HG03280 (cell line): ENCODE data around the gene ENOX1.

ENCODE experiments used
- ATAC-seq: cut with Tn5 transposase; IDR thresholded peaks from one replicate; pipeline ENCODE4 v1.9.1; 2021; ENCODE audit warnings: mild to moderate bottlenecking, moderate library complexity; ENCODE audit not compliant: unreplicated experiment

The ENOX1 gene

DNA sequence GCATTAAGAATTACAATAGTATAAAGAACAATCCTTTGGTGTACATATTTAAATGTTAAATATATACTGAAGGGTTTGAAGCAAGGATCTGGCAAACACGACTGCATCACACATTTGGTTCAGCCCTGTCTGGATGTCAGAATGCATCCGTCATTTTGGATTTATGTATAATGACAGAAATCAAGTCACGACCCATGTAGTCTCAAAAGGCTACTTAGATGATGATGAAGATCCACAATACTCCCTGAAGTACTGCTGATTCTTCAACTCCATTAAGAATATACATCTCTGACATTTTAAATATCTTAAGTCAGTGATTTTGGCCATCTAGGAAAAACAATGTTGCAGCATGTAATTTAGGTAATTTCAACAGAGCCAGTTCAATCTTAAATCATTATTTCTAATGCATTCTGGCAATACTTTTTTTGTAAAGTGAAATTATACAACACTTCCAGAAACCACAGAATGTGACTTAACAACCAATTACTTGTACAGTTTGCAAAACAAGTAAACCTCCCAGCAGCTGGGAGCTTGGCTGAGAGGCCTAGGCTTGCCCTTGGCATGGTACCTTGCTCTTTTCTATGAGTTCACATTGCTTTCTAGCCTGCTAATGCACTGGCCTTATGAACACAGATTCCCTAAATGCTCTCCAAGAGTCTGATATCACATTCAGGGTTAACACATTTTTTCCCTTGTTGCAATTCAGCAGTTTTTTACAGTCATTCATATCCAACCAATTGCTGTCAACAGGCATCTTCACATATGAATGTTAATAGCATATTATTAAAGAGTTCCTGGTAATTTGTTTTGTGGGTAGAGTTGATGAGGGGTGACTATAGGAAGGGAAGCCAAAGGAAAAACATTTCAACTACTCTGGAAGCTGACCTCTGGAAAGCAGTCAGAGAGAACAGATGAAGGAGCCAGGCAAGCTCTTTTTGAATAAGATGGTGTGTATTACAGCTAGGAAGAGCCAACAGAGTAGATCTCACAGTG, 175.2 kb downstream of the ENOX1 start:
- no peak for ATAC-seq

DNA sequence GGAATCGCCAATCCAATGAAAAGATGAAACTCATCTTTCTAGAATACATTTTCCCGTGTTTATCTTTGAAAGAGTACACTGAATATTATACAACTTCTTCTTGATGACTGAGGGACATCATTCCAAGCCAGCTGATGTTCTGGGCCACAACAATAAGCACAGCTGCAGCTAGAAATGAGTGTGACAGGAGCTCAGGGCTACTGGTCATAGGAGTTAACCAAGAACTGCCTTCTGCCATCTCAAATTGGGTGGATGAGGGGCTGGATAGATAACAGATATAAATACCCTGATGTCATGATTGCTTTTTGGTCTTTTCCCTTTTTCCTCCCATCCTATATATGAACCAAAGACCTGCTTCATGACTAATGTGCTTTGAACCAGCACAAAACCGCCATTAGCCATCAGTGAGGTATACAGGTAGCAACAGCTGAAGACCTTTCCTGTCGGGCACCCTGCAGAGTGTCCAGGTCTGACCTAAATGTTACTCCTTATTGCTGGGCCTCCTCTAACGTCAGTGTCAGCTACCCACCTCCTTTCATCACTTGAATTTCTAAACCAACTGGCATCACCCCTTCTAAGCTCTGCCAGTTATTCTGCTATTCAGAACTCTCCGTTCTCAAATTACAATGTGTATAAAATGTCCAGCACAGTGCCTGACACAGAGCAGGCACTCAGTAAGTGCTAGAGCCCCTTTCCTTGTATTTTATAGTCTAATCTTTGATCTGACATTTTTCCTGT, 178.2 kb downstream of the ENOX1 start:
- no peak for ATAC-seq

DNA sequence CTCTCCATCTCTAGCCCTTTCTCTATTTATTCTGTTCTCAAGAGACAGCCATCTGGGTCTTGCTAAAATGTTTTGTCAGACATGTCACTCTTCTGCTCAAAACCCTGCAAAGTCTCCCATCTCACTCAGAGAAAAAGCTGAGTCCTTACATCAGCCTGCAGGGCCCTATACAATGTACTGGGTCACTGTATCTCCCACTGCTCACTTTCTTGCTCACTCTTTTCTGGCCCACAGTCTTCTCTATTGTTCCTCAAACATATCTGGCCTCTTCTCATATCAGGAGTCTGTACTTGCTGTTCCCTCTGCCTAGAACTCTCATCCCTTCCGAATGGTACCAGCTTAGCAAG, 189.2 kb downstream of the ENOX1 start:
- ATAC-seq = no peak

DNA sequence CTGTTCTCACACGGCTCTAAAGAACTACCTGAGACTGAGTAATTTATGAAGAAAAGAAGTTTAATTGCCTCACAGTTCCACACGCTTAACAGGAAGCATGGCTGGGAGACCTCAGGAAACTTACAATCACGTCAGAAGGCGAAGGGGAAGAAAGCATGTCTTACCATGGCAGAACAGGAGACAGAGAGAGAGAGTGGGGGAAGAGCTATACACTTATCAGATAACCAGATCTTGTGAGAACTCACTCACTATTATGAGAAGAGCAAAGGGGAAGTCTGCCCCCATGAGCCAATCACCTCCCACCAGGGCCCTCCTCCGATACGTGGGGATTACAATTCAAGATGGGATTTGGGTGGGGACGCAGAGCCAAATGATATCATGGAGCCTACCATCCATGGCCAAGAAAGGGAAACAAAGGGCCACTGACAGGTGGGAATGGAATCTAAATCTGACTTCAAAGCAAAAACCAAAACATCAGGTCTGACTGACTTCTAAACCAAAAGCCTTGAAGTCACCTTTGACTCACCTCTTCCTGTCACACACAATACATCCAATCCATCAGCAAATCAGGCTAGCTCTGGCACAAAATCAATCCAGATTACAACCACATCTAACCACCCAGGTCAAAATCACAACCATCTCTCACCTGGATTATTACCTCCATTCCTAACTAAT, 189.7 kb downstream of the ENOX1 start:
- ATAC-seq = no peak

DNA sequence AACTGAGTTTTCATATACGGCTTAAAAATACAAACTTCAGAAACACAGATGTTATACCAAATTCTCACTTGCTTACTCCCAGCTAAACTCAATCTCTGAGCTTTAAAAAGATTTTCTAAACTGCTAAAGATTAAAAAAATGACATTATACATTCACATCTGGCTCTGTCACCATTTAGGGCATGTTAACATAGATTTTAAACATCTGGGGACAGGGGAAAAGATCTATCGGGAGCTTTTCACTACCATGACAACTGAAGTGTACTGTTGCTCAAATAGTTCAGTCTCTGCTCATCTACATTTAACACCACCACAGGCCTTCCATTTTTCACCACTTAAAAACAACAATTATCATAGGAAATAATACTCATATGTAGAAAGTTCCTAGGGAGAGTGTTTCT, 190.8 kb downstream of the ENOX1 start:
- ATAC-seq = no peak

DNA sequence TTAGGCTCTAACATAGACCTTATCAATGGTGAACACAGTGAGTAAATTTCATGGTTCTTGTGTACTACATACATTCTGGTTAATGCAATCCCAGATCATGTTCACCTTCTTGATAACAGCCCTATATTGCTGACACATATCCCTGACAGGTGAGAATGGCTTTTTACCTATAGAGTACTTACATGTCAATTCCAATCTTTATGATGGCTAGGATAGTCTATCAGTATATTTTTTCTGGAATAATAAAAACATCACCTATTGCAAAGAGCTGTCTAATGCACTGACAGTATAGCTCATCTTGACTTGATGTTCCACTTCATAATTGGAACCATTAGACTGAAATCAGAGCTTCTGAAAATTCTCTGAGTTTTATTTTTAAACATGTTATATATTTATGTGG, 199.4 kb downstream of the ENOX1 start:
- no peak for ATAC-seq

DNA sequence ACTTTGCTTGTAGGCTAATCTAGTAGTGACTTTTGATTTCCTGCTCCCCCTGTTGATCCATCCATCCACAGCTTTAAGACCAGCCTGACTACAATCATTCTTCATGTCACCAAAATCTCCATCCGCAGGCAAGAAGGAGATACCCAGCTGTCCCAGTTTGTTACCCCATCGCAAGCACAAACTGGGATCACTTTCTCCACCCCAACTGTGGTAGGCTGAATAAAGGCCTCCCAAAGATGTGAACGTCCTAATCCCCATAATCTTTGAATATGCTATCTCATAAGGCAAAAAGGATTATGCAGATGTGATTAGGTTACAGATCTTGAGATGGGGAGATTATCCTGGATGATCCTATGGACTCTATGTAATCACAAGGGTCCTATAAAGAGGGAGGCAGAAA, 202.0 kb downstream of the ENOX1 start:
- no peak for ATAC-seq

DNA sequence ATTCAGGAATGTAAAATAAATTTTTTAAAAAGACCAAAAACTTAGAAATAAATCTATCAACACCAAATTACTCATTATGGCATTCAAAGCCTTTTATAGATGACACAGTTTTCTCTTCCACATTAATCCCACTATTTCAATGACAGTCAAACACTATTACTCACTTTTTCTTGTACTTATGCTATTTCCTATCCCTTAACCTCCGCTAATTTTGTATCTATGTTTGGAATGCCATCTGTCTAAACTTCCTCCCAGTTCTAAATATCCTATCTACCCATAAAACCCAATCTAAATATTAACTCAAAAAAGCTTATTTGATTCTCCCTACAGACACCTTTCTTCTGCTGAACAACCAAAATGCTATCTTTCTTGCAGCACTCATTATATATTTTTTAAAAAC, 203.5 kb downstream of the ENOX1 start:
- ATAC-seq = no peak

DNA sequence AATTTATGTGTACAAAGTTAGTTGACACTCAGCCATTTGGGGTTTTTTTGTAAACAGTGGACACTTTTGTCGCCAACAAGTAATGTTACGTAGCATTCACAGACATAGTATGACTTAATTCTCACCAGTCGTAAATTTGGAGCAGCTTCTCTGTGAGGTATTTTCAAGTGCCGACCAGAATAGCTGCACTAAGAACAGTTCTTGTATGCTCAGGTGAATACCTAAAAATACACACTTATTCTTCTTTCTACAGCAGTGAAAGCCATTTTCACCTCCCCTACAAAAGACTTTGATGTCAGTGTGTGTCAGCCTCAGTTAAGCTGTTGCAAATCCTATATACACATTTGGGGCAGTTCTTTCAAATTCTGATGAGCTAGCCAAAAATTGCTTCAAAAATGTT, 206.5 kb downstream of the ENOX1 start:
- ATAC-seq = no peak

DNA sequence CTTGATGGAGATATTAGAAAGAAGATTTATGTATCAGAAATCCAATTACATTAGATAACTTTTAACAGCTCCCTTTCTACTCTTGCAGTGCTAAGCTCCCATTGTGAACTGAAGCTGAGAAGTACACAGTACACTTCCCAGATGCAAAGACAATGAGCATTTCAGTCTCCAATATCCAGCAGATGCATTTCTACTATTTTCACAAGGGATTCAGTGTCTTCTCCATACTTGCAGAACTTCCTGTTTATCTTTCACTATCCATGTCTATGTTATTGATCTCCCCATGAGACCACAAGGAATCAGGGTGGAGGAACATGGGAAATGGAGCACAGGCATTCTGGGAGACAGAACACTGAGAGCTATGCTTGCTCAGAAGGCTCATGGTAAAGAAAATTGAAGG, 207.5 kb downstream of the ENOX1 start:
- no peak for ATAC-seq

DNA sequence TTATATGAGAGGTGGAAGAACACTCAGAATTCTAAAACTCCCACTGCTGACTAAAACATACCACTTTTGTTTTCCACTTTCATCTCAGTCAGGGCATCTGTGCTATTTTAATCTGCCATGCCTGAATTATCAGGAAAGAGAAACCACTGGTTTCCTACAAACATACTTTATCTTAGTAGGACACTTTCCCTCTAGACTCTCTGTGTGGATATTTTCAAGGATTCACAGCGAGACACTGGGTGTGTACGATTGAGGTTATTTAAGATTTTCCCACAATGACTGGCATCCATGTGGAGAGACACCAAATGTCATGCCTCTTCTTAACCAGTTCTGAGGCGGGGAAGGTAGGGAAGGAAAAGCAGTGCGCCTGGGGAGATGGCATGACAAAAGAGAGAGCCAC, 212.2 kb downstream of the ENOX1 start:
- no peak for ATAC-seq

DNA sequence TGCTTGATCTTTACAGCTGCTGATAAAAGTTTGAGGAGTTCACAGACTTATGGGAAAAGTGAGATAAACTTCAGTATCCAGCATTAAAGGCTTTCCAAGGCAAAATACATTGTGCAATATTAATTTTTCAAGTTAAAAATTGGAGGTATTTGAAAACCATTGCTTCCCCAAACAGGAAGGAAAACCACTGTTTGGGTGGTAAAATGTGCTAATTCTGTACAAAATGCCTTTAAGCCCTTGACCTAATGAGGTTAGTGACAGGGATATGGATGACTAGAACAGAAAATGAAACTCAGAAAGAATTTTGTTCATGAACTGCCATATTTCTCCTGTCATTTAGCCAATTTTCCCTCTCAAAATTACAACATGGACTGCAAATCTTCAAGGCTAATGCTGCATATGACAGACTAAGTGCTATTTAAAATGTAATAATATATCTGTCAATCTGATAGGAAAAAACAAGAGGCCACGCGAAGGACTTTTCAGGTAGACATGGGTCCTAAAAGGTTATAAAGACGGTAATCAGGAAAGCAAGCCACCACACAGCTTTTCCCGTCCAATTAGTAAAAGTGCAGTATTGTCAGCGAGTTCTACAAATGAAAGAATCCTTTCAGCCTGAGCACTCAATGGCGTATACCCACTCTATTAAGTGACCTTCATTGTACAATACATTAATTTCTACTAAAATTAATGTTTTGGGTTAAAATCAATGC, 212.8 kb downstream of the ENOX1 start:
- ATAC-seq = no peak

DNA sequence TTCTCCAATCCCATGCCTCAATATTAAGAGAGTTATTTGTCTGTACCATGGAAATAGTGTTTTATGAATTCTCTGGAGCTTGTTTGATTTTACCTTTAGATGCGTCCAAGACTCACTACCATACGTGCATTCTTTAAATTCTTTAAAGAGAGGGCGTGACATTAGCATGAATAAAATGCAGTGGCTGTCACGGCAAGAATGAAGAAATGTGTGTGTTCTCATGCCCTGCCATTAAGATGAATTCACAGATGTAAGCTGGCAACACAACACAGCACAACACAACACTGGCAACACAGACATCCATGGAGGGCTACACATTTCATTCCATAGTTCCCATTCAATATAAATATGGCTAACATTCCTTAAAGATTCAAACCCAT, 213.4 kb downstream of the ENOX1 start:
- no peak for ATAC-seq

DNA sequence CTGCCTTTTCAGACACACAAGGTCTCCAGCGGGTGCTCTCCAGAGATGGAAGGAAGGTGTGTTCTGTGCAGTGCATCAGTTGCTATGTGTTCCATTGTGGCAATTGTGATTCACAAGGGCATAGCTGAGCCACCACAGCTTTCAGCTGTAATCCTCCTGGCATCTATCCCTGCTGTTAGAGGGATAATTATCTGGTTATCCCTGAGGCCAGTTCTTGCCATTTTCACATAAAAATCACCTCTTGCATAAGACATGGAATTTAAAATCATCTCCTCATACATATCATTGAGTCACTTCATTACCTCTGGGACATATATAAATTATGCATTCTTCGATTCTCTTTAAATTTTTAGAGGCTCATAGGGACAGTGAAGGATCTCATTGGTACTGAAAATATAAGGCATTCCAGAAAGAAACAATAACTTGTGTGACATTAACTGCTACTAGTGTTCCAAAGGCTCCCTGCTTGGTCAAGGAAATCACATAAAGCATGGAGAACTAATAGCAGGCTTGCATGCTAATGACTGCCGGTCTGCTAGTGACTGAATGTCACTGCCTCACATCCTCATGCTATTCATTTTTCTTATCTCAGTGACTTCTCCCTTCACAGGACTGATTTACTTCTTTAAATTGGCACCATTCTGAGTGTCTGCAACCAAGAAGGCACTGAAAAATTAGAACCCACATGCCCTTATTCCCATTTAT, 214.0 kb downstream of the ENOX1 start:
- no peak for ATAC-seq

DNA sequence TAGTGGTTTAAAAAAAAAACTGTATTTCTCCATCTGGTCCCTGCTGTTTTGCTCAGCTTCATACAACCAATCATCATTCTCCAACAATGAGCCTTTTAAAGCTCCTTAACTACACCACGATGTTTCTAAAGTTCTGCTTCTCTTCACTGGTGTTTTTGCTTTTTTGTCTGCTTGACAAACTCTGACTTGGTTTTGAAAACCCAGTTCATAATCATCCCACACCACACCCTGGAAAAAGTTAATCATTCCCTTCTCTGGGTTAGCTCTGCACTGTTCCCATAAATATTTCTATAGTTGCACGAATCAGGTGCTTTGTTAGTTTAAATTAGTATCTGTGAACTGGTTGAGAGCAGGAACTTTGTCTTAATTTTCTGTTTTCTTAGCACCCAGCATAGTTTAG, 217.1 kb downstream of the ENOX1 start:
- ATAC-seq = no peak

DNA sequence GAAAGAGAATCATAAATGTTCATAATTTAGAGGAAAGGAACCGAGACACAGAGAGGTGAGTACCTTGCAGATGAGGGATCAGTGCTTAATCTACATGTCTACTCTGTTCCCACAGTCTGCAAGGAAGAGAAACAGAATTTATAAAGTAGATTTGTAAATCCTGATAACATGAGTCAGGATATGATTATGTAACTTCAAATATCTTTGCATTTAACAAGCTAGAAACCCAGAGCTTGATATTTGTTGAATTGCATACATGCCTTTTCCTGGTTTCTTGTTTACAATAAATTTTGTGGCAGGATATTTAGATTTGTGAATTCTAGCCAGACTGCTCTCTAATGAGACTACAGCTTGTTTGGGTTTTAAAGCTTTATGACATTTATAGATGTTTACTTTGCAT, 219.2 kb downstream of the ENOX1 start:
- ATAC-seq = no peak

DNA sequence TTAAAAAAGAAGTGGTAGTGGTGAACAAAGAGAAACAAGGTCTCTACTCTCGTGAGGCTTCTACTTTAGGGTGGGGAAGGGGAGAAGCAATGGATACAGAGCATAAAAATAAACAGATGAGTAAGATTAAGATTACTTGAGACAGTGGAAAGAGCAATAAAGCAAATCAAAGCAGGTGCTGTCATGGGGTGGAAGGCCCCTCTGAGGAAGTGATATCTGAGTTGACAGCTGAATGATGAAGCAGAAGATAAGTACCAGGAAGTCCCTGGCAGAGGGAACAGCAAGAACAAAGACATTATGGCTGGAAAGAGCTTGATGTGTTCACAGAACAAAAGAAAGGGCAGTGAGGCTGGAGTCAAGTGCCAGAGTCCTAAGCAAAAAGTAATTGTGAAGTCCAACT, 221.8 kb downstream of the ENOX1 start:
- no peak for ATAC-seq

DNA sequence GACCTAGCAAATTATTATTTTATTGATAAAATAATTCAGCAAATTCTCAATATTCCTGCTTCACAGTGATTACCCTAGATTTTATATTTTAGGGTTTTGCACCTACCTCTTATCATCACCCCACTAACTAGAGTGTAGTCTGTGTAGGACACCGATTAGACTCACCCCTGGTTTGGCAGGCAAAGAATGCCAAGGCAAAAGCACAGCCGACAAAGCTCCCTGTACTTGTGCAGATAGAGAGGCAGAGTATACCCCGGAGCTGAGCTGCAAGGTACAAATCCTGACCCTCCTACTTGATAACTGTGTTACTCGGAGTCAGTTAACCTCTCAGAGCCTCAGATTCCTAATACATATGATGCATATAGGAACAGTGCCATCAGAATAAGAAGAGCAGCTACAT, 225.7 kb downstream of the ENOX1 start:
- no peak for ATAC-seq

DNA sequence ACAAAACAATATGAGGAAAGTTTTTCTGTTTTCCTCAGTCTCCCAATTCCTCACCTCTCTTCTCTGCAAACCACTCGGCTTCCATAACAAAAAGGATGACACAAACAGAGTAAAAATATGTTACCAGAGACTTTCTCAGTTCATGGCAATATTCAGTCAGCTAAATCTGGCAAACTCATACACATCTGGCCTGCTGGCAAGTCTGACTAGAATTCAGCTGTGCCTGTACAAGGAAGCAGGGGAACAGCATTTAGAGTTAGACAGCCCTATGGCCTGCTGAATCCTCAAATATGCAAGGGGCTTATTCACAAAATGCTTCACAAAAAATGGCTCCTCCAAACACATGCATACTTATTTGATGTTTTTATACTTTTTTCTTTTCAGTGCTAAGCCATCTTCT, 227.8 kb downstream of the ENOX1 start:
- ATAC-seq = no peak

DNA sequence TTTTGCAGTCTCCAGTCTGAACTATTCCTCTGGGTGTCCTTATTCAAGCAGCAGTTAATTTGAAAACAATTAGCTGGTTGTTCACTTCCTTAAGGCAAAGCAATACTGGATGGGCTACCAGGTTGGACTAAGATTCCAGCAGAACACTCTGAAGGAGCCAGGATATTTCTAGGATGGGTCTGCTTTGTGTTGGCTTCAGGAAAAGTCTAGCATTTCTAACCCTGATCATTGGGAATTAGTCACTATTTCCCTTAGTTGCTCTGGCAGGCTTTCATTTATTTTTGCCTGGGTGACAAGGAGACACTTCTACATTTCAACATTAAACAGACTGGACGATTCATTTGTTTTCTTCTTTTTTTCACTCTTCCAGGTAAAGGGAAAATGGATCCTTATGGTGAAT, 228.4 kb downstream of the ENOX1 start:
- ATAC-seq = no peak

DNA sequence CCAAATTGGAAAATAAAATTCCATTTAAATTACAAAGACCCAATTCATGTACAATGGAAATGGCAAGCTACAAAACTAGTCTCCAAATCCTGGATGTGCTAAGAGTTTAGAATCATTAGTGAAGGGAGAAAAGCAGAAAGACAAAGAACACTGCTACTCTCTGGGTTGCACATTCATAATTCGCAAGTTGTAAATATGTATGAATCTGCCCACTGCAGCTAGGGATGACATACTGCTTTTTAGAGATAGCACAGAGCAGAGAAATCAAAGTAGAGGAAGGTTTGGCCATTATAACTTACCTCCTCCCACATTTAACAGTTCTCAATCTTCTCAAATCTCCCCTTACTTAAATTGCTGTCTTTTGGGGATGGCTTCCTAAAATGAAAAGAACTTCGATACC, 231.1 kb downstream of the ENOX1 start:
- ATAC-seq = no peak
